H9 (cell line): Measurements from ENCODE around the gene SLC29A4. TPM values are rescaled to one million over a fixed set of nuclear protein-coding genes. Genes with fewer than 3 reads are reported as not detected.
"Not testable (repeated sequence)": the region's sequence is repeated elsewhere in the genome, so short reads cannot be mapped to it uniquely, and the experiment has no call there.

Source experiments
- DNase-seq: peaks from one replicate; pipeline ENCODE4 v3.0.0-alpha.2; 2017
- H2AFZ ChIP-seq: one replicate; pipeline ENCODE4 v1.6.1; 2013; ENCODE audit warnings: mild to moderate bottlenecking, low read length, control low read depth, moderate library complexity
- H2AK5ac ChIP-seq: 2 replicates; pipeline ENCODE4 v1.6.1; 2013; ENCODE audit warnings: low read length, control low read depth, mixed read lengths; ENCODE audit not compliant: insufficient read length
- H2BK120ac ChIP-seq: one replicate; pipeline ENCODE4 v1.6.1; 2013; ENCODE audit warnings: low read depth, mild to moderate bottlenecking, low read length, control low read depth, inconsistent platforms; ENCODE audit not compliant: poor library complexity, severe bottlenecking
- H2BK12ac ChIP-seq: 2 replicates; pipeline ENCODE4 v1.6.1; 2013; ENCODE audit warnings: low read length, control low read depth, mixed read lengths, low read depth; ENCODE audit not compliant: insufficient read length
- H2BK15ac ChIP-seq: 2 replicates; pipeline ENCODE4 v1.6.1; 2013; ENCODE audit warnings: low read depth, low read length, control low read depth
- H2BK20ac ChIP-seq: one replicate; pipeline ENCODE4 v1.6.1; 2013; ENCODE audit warnings: low read depth, mild to moderate bottlenecking, low read length, control low read depth, inconsistent platforms; ENCODE audit not compliant: poor library complexity, severe bottlenecking
- H2BK5ac ChIP-seq: 2 replicates; pipeline ENCODE4 v1.6.1; 2013; ENCODE audit warnings: low read length, control low read depth, mixed read lengths; ENCODE audit not compliant: insufficient read length
- H3K14ac ChIP-seq: 2 replicates; pipeline ENCODE4 v1.6.1; 2013; ENCODE audit warnings: low read length, control low read depth; ENCODE audit not compliant: insufficient read depth
- H3K18ac ChIP-seq: 2 replicates; pipeline ENCODE4 v1.6.1; 2013; ENCODE audit warnings: low read depth, mild to moderate bottlenecking, mixed read lengths, low read length, control low read depth; ENCODE audit not compliant: insufficient read length
- H3K23ac ChIP-seq: 2 replicates; pipeline ENCODE4 v1.6.1; 2013; ENCODE audit warnings: low read length, control low read depth, mixed read lengths, low read depth; ENCODE audit not compliant: insufficient read length
- H3K23me2 ChIP-seq: 2 replicates; pipeline ENCODE4 v1.6.1; 2013; ENCODE audit warnings: low read depth, mild to moderate bottlenecking, mixed read lengths, low read length, control low read depth; ENCODE audit not compliant: insufficient read length, poor library complexity, severe bottlenecking
- H3K27ac ChIP-seq: 2 replicates; pipeline ENCODE4 v1.5.1; 2013; ENCODE audit warnings: low read length, control low read depth, mixed read lengths, low read depth; ENCODE audit not compliant: insufficient read length
- H3K27me3 ChIP-seq: 2 replicates; pipeline ENCODE4 v1.6.1; 2013; ENCODE audit warnings: low read length, control low read depth, inconsistent platforms; ENCODE audit not compliant: insufficient read depth
- H3K4ac ChIP-seq: 2 replicates; pipeline ENCODE4 v1.6.1; 2013; ENCODE audit warnings: low read depth, mild to moderate bottlenecking, control low read depth, inconsistent platforms, low read length, moderate library complexity
- H3K4me1 ChIP-seq: 2 replicates; pipeline ENCODE4 v1.6.1; 2013; ENCODE audit warnings: low read length, control low read depth, inconsistent platforms; ENCODE audit not compliant: insufficient read depth
- H3K4me2 ChIP-seq: 2 replicates; pipeline ENCODE4 v1.6.1; 2013; ENCODE audit warnings: low read length, control low read depth, mixed read lengths; ENCODE audit not compliant: insufficient read length, insufficient read depth
- H3K56ac ChIP-seq: 2 replicates; pipeline ENCODE4 v1.6.1; 2013; ENCODE audit warnings: low read depth, mild to moderate bottlenecking, mixed read lengths, low read length, control low read depth; ENCODE audit not compliant: insufficient read length
- H3K79me1 ChIP-seq: 2 replicates; pipeline ENCODE4 v1.6.1; 2013; ENCODE audit warnings: low read depth, mild to moderate bottlenecking, moderate library complexity, low read length, control low read depth, inconsistent platforms; ENCODE audit not compliant: insufficient read depth, poor library complexity, severe bottlenecking
- H3K79me2 ChIP-seq: 2 replicates; pipeline ENCODE4 v1.6.1; 2013; ENCODE audit warnings: low read length, control low read depth, inconsistent platforms; ENCODE audit not compliant: insufficient read depth
- H3K9ac ChIP-seq: 2 replicates; pipeline ENCODE4 v1.6.1; 2013; ENCODE audit warnings: low read length, control low read depth, mixed read lengths; ENCODE audit not compliant: insufficient read length; ENCODE audit errors: extremely low read depth
- H3K9me3 ChIP-seq: one replicate; pipeline ENCODE4 v1.6.1; 2013; ENCODE audit warnings: low read depth, low read length, inconsistent platforms; ENCODE audit not compliant: control insufficient read depth
- H3T11ph ChIP-seq: one replicate; pipeline ENCODE4 v1.6.1; 2013; ENCODE audit warnings: mild to moderate bottlenecking, low read length, control low read depth, inconsistent platforms
- H4K20me1 ChIP-seq: one replicate; pipeline ENCODE4 v1.6.1; 2013; ENCODE audit not compliant: control insufficient read depth, insufficient read length, insufficient read depth
- H4K5ac ChIP-seq: 2 replicates; pipeline ENCODE4 v1.6.1; 2013; ENCODE audit warnings: low read depth, mild to moderate bottlenecking, mixed read lengths, low read length, control low read depth; ENCODE audit not compliant: insufficient read length
- H4K8ac ChIP-seq: replicated peaks from 2 replicates; pipeline ENCODE4 v1.6.1; 2013; ENCODE audit warnings: low read length, control low read depth, mixed read lengths, low read depth; ENCODE audit not compliant: insufficient read length
- H4K91ac ChIP-seq: 2 replicates; pipeline ENCODE4 v1.6.1; 2013; ENCODE audit warnings: low read depth, mild to moderate bottlenecking, moderate library complexity, mixed read lengths, low read length, control low read depth; ENCODE audit not compliant: insufficient read length
- H3K27ac Mint-ChIP-seq, 3 experiments: 2 replicates in 2 of 3; 3 replicates in 1 of 3; pipeline ENCODE4 v1.8.0; 2020 to 2021; ENCODE audit warnings: mixed read lengths in 3 of 3, mild to moderate bottlenecking in 1 of 3, moderate library complexity in 1 of 3
- H3K27me3 Mint-ChIP-seq: 2 replicates; pipeline ENCODE4 v1.8.0; 2021; ENCODE audit warnings: low read depth, mild to moderate bottlenecking, moderate library complexity, mixed read lengths
- H3K36me3 Mint-ChIP-seq, 3 experiments: 2 replicates in 2 of 3; 3 replicates in 1 of 3; pipeline ENCODE4 v1.8.0; 2020 to 2021; ENCODE audit warnings: low read depth in 3 of 3, mixed read lengths in 3 of 3; ENCODE audit not compliant: insufficient read depth in 1 of 3
- H3K4me1 Mint-ChIP-seq, 2 experiments: 2 replicates each; pipeline ENCODE4 v1.8.0; 2020; ENCODE audit warnings: mixed read lengths in 2 of 2
- H3K4me3 Mint-ChIP-seq, 2 experiments: 2 replicates in 1 of 2; 3 replicates in 1 of 2; pipeline ENCODE4 v1.8.0; 2020 to 2021; ENCODE audit warnings: mild to moderate bottlenecking in 2 of 2, mixed read lengths in 2 of 2, moderate library complexity in 1 of 2
- H3K9me3 Mint-ChIP-seq, 2 experiments: 2 replicates in 1 of 2; 3 replicates in 1 of 2; pipeline ENCODE4 v1.8.0; 2020; ENCODE audit warnings: mild to moderate bottlenecking in 2 of 2, mixed read lengths in 2 of 2, moderate library complexity in 1 of 2
- WGBS: extraction: QIAGEN DNeasy Blood & Tissue Kit; methylation state at CpG from one replicate; pipeline ENCODE4 v1.1.7; 2013; ENCODE audit warnings: missing lambda C conversion rate, low lambda C conversion rate, mixed read lengths; ENCODE audit not compliant: insufficient read length; ENCODE audit errors: extremely low coverage; 5-methylcytosine and 5-hydroxymethylcytosine counted together
- total RNA-seq: library from RNA; stranded (reverse); gene quantifications from 2 replicates; pipeline ENCODE4 v1.2.1, GENCODE V29; 2021
- TF ChIP-seq, protein P1 (sequence below): fragments of 200-600 bp; sonication (generic); conservative IDR thresholded peaks from 3 replicates; pipeline ENCODE4 v1.8.0; 2021; ENCODE audit warnings: antibody characterized with exemption, mild to moderate bottlenecking

The SLC29A4 gene
- total RNA-seq, 1 experiment from 2014 or later, result 12.4 TPM

GRCh38 chr7:5270788-5271187 is 12.0 kb upstream of the SLC29A4 start:
- WGBS, result no CpG with 5 or more reads among the region's 6 CpGs
- no peak overlapping the region for H3K27ac Mint-ChIP-seq
- DNase-seq, result no peak

DNA sequence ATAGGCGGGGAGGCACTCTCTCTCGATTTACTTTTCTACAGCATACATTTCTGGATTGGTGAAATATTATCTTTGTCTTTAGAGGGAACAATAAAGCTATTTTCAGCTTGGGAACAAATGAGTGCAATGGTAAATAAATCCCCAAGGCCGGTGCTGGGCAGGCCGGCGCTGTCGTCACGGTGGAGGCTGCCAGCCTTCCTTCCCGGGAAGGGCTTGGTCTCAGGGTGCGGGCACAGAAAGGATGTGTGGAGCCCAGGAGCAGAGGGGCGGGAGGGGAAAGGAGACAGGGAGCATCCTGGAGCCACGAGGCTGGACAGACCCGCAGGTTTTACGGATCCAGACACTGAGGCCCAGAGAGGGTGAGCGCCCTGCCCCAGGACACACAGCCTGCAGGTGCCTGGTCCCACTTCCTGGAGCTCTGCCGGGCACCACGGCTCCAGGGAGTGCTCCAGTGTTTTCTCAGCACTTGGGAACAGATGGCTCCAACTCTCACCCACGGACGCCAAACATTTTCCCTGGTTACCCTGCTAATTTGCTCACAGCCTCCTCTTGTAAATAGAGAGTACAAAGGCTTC is 8.8 kb upstream of the SLC29A4 start:
- not testable (repeated sequence) for H3K36me3 Mint-ChIP-seq, H3K79me1 ChIP-seq, H3K9me3 Mint-ChIP-seq, H3T11ph ChIP-seq, H3K9ac ChIP-seq, H2BK120ac ChIP-seq, H3K27ac Mint-ChIP-seq, H3K56ac ChIP-seq, H3K27ac ChIP-seq, H3K79me2 ChIP-seq, H2BK12ac ChIP-seq, H4K5ac ChIP-seq, DNase-seq, H3K4ac ChIP-seq, H4K20me1 ChIP-seq, H2BK5ac ChIP-seq, H3K27me3 ChIP-seq, H2BK20ac ChIP-seq, H4K91ac ChIP-seq, H2AFZ ChIP-seq, H3K9me3 ChIP-seq, H4K8ac ChIP-seq, H3K4me1 ChIP-seq, H3K4me3 Mint-ChIP-seq, H3K23me2 ChIP-seq, H2BK15ac ChIP-seq, H3K18ac ChIP-seq, H3K23ac ChIP-seq, H2AK5ac ChIP-seq, H3K4me2 ChIP-seq, H3K14ac ChIP-seq, H3K4me1 Mint-ChIP-seq
- H3K27me3 Mint-ChIP-seq, result peaks cover 22% of the 10 kb centered on the region
- no CpG with 5 or more reads among the region's 18 CpGs for WGBS

More at GRCh38 chr7:5270788-5271187, 12.0 kb upstream of the SLC29A4 start:
- H3K4ac ChIP-seq, result no peak overlapping the region
- H3K27ac ChIP-seq, result no peak overlapping the region
- no peak overlapping the region for H3T11ph ChIP-seq
- no peak overlapping the region for H3K4me3 Mint-ChIP-seq
- no peak overlapping the region for H2BK12ac ChIP-seq
- no peaks in the 10 kb centered on the region for H3K79me1 ChIP-seq
- no peak overlapping the region for H3K23ac ChIP-seq
- H4K20me1 ChIP-seq, result no peaks in the 10 kb centered on the region
- H3K4me1 ChIP-seq, result no peaks in the 10 kb centered on the region; the same call in 1 of the 2 replicates
- H4K8ac ChIP-seq, result no peak overlapping the region
- H3K4me2 ChIP-seq, result no peak overlapping the region
- H3K23me2 ChIP-seq, result no peaks in the 10 kb centered on the region
- H2BK120ac ChIP-seq, result no peak overlapping the region
- H4K5ac ChIP-seq, result no peak overlapping the region
- TF ChIP-seq, protein P1, sequence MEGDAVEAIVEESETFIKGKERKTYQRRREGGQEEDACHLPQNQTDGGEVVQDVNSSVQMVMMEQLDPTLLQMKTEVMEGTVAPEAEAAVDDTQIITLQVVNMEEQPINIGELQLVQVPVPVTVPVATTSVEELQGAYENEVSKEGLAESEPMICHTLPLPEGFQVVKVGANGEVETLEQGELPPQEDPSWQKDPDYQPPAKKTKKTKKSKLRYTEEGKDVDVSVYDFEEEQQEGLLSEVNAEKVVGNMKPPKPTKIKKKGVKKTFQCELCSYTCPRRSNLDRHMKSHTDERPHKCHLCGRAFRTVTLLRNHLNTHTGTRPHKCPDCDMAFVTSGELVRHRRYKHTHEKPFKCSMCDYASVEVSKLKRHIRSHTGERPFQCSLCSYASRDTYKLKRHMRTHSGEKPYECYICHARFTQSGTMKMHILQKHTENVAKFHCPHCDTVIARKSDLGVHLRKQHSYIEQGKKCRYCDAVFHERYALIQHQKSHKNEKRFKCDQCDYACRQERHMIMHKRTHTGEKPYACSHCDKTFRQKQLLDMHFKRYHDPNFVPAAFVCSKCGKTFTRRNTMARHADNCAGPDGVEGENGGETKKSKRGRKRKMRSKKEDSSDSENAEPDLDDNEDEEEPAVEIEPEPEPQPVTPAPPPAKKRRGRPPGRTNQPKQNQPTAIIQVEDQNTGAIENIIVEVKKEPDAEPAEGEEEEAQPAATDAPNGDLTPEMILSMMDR, result no peak
- H2BK5ac ChIP-seq, result no peak overlapping the region
- no peak overlapping the region for H2AK5ac ChIP-seq
- no peak overlapping the region for H3K18ac ChIP-seq
- peaks cover 15% of the 10 kb centered on the region for H3K27me3 Mint-ChIP-seq
- H2BK15ac ChIP-seq, result no peak overlapping the region
- H3K9me3 Mint-ChIP-seq, result peaks cover 0 to 5% of the 10 kb centered on the region in 2 experiments; a peak in 2 of 5 replicates
- H2AFZ ChIP-seq, result no peak overlapping the region
- H3K36me3 Mint-ChIP-seq, result no peaks in the 10 kb centered on the region
- peaks cover 7 to 8% of the 10 kb centered on the region in 2 experiments for H3K4me1 Mint-ChIP-seq
- H4K91ac ChIP-seq, result no peak overlapping the region
- no peaks in the 10 kb centered on the region for H3K79me2 ChIP-seq
- H3K14ac ChIP-seq, result no peak overlapping the region
- no peak overlapping the region for H3K9ac ChIP-seq
- H3K27me3 ChIP-seq, result no peaks in the 10 kb centered on the region
- no peak overlapping the region for H2BK20ac ChIP-seq
- no peaks in the 10 kb centered on the region for H3K9me3 ChIP-seq
- H3K56ac ChIP-seq, result no peak overlapping the region
